A549 treated with Mapracorat at 1 μM for 4 hours (cell line): ENCODE data around the gene RFX2. TPM values are rescaled to one million over a fixed set of nuclear protein-coding genes. Genes with fewer than 3 reads are reported as not detected.

ENCODE experiments used
- total RNA-seq: library from RNA; stranded (reverse); fragments of 200-300 nt; extraction: Qiagen RNA extraction; gene quantifications from 5 replicates; pipeline ENCODE4 v1.2.3, GENCODE V29; 2022

Gene RFX2
- total RNA-seq, result 4.8 to 7.0 TPM (median 5.9 TPM) in 5 replicates

DNA sequence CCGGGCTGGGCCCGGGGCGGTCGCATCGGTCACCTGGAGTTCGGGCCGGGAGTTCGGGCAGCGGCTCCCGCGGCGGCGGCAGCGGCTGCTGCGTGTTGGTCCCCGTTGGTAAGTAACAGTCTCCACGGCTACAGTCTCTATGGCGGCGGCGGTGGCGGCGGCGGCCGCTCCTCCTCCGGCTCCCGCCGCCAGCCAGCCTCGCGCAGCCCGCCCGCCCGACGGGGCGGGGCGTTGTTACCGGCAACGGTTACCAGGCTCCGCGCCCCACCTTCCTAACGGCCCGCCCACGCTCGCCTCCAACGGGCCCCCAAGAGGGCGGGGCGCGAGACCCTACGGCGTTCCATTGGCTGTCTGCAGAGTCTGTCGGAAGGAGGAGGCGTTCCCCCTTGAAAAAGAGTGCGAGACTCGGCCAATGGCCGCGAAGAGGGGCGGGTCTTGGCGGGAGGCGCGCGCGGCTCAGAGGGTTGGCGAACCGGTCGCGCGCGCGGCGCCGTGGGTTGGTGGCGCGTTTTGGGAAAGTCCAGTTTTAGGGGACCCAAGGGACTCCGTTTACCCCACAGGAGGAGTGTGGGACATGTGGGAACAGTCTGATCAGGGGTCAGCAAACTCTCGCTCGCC is at the start of gene RFX2:
RFX2 (minus strand) TSS at position 141 of the 618 bp plus-strand sequence. CDS start 63,004 bp downstream, outside the sequence.

DNA sequence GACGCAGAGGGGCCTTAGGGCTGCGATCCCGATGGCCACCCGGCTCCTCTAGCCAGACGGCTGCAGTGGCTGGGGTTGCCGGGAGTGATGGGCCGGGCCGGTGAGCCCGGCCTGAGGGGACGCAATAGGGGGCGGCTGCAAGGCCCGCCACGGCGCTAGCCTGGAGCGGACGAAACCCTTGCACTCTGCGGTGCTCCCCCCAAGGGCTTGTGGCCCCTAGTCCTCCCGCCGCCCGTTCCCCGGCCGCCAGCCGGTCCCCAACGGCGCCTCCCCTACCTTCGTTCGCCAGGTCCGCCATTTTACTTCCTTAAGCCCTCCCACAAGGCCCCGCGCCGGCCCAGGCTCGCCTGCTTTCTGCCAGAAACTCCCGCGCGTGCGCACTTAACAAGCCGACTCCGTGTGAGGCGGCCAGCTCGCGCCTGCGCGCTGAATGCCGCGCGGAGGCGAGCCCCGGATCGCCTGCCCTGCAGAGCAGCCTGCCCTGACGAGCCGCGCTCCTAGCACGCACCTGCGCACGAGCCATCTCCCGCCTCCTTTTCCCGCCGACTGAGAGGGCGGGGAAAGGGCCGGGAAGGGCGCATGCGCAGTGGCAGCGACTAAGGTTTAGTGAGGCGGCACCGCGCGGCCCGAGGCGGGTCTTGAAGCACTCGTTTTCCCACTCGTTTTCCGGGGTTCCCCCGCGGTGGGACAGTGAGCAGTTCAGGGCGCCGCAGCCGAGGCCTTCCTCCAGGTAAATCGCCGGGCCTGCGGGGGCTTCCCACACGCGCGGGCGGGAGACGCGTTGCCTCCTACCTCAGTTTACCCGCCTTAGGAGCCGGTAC is 132.3 kb downstream of the RFX2 start, which contains the start of gene RANBP3:
RANBP3 (minus strand) TSS at position 356 of the 821 bp plus-strand sequence; CDS start at position 298, 58 bp downstream.

Other genes with a start within 250 kb of the RFX2 start
- not detected in 5 replicates for gene FUT5, start 240.0 kb downstream of the RFX2 start, total RNA-seq
- 217 to 311 TPM (median 290 TPM) in 5 replicates for gene NDUFA11, start 206.7 kb downstream of the RFX2 start, total RNA-seq
- 0.35 to 0.87 TPM (median 0.51 TPM) in 5 replicates for gene VMAC, start 205.6 kb downstream of the RFX2 start, total RNA-seq
- gene CAPS, start 196.2 kb downstream of the RFX2 start, total RNA-seq, result 0.74 to 1.2 TPM (median 0.95 TPM) in 5 replicates
- gene RANBP3, start 132.4 kb downstream of the RFX2 start, total RNA-seq, result 40.0 to 43.3 TPM (median 42.3 TPM) in 5 replicates
- gene ACSBG2, start 25.2 kb upstream of the RFX2 start, total RNA-seq, result not detected in 5 replicates
- 14.8 to 22.9 TPM (median 22.0 TPM) in 5 replicates for gene MLLT1, start 169.5 kb upstream of the RFX2 start, total RNA-seq
- not detected in 5 replicates for gene ACER1, start 223.1 kb upstream of the RFX2 start, total RNA-seq